Measurements from ENCODE around the gene KL.

KL gene

GRCh38 chr13:33112766-33113165, 96.5 kb downstream of the KL start:
- no peak overlapping the region for H3K4me3 ChIP-seq (ENCODE audit: low read length in 2 of 2)
- H3K18ac ChIP-seq (ENCODE audit: low read length), result no peak overlapping the region
- H3K23ac ChIP-seq (ENCODE audit: low read depth, low read length, poor library complexity), result no peak overlapping the region
- H3K79me1 ChIP-seq (ENCODE audit: low read depth, low read length), result no peaks in the 10 kb centered on the region
- H4K91ac ChIP-seq (ENCODE audit: low read depth, low read length, poor library complexity), result no peak overlapping the region
- no peak overlapping the region for H3K4me2 ChIP-seq (ENCODE audit: insufficient read depth, low read length, poor library complexity, severe bottlenecking)
- H2BK120ac ChIP-seq (ENCODE audit: low read depth, low read length), result no peak overlapping the region
- no peak overlapping the region for H3K14ac ChIP-seq (ENCODE audit: low read length)
- no peak overlapping the region for H2AK5ac ChIP-seq (ENCODE audit: low read depth, low read length)
- H3K9me3 ChIP-seq (replicated peaks in 1 of 2; ENCODE audit: control insufficient read depth in 2 of 2, insufficient read depth in 1 of 2, low read depth in 1 of 2, low read length in 2 of 2), result no peaks in the 10 kb centered on the region
- H3K4me1 ChIP-seq (ENCODE audit: control insufficient read depth in 2 of 2, insufficient read depth in 1 of 2, low read depth in 1 of 2, low read length in 2 of 2), result no peaks in the 10 kb centered on the region
- DNase-seq (ENCODE audit: low spot score), result no peak
- no peak overlapping the region for H3K4ac ChIP-seq (ENCODE audit: low read length)
- H3K27me3 ChIP-seq (ENCODE audit: control insufficient read depth in 3 of 3, insufficient read depth in 3 of 3, low read depth in 1 of 3, low read length in 3 of 3), result no peaks in the 10 kb centered on the region
- H2AFZ ChIP-seq (ENCODE audit: low read length), result no peak overlapping the region
- no peak overlapping the region for H4K8ac ChIP-seq (ENCODE audit: low read depth, low read length)
- H3K27ac ChIP-seq (replicated peaks; ENCODE audit: low read length), result no peak overlapping the region
- H2BK12ac ChIP-seq (ENCODE audit: low read length), result no peak overlapping the region
- no peak overlapping the region for H2BK15ac ChIP-seq (ENCODE audit: low read length)
- H2BK5ac ChIP-seq (ENCODE audit: low read length), result no peak overlapping the region
- H3K9ac ChIP-seq (ENCODE audit: low read depth, low read length, poor library complexity), result no peak overlapping the region
- WGBS, 2 donors (ENCODE audit: extremely low coverage in 2 of 2, insufficient read length in 2 of 2, insufficient replicate concordance in 1 of 2), result no CpG with 5 or more reads among the region's 12 CpGs
- H3K36me3 ChIP-seq (replicated peaks in 1 of 2; ENCODE audit: control insufficient read depth in 2 of 2, insufficient read depth in 2 of 2, low read length in 2 of 2), result no peaks in the 10 kb centered on the region

DNA sequence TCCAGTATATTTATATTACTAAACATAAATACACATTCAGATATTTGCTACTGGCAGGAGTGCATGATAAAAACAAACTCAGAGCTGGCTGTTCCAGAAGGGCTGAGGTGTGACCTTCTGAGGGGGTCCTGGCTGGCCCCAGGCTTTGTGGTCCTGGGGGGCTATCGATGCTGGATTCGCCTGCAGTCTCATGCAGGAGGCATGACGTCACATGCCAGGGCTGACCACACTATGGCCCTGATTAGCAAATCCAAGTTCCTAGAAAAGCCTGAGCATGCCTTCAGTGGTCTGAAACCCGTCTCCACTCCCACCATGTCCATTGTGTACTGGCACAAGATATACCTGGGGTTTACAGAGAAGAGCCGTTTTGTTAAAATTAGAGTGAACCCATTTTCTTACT, 97.9 kb downstream of the KL start:
- no peak overlapping the region for H4K8ac ChIP-seq (ENCODE audit: low read depth, low read length)
- H2BK12ac ChIP-seq (ENCODE audit: low read length), result no peak overlapping the region
- H3K27ac ChIP-seq (replicated peaks; ENCODE audit: low read length), result no peak overlapping the region
- H3K4me3 ChIP-seq (ENCODE audit: low read length in 2 of 2), result no peak overlapping the region
- H3K4ac ChIP-seq (ENCODE audit: low read length), result no peak overlapping the region
- no peak overlapping the region for H3K9ac ChIP-seq (ENCODE audit: low read depth, low read length, poor library complexity)
- no peaks in the 10 kb centered on the region for H3K79me1 ChIP-seq (ENCODE audit: low read depth, low read length)
- H3K4me2 ChIP-seq (ENCODE audit: insufficient read depth, low read length, poor library complexity, severe bottlenecking), result no peak overlapping the region
- H2BK120ac ChIP-seq (ENCODE audit: low read depth, low read length), result no peak overlapping the region
- H3K9me3 ChIP-seq (replicated peaks in 1 of 2; ENCODE audit: control insufficient read depth in 2 of 2, insufficient read depth in 1 of 2, low read depth in 1 of 2, low read length in 2 of 2), result no peaks in the 10 kb centered on the region
- no peak for DNase-seq (ENCODE audit: low spot score)
- no peaks in the 10 kb centered on the region for H3K4me1 ChIP-seq (ENCODE audit: control insufficient read depth in 2 of 2, insufficient read depth in 1 of 2, low read depth in 1 of 2, low read length in 2 of 2)
- no CpG with 5 or more reads among the region's 5 CpGs for WGBS, 2 donors (ENCODE audit: extremely low coverage in 2 of 2, insufficient read length in 2 of 2, insufficient replicate concordance in 1 of 2)
- no peaks in the 10 kb centered on the region for H3K36me3 ChIP-seq (replicated peaks in 1 of 2; ENCODE audit: control insufficient read depth in 2 of 2, insufficient read depth in 2 of 2, low read length in 2 of 2)
- no peak overlapping the region for H4K91ac ChIP-seq (ENCODE audit: low read depth, low read length, poor library complexity)
- H2AFZ ChIP-seq (ENCODE audit: low read length), result no peak overlapping the region
- H2BK15ac ChIP-seq (ENCODE audit: low read length), result no peak overlapping the region
- no peak overlapping the region for H2AK5ac ChIP-seq (ENCODE audit: low read depth, low read length)
- no peak overlapping the region for H2BK5ac ChIP-seq (ENCODE audit: low read length)
- H3K27me3 ChIP-seq (ENCODE audit: control insufficient read depth in 3 of 3, insufficient read depth in 3 of 3, low read depth in 1 of 3, low read length in 3 of 3), result no peaks in the 10 kb centered on the region
- H3K14ac ChIP-seq (ENCODE audit: low read length), result no peak overlapping the region
- H3K18ac ChIP-seq (ENCODE audit: low read length), result no peak overlapping the region
- H3K23ac ChIP-seq (ENCODE audit: low read depth, low read length, poor library complexity), result no peak overlapping the region

GRCh38 chr13:33115274-33115673, 99.1 kb downstream of the KL start:
- no CpG with 5 or more reads among the region's 2 CpGs for WGBS, 2 donors (ENCODE audit: extremely low coverage in 2 of 2, insufficient read length in 2 of 2, insufficient replicate concordance in 1 of 2)
- no peaks in the 10 kb centered on the region for H3K79me1 ChIP-seq (ENCODE audit: low read depth, low read length)

More at GRCh38 chr13:33115274-33115673, 99.1 kb downstream of the KL start:
- Histone ChIP-seq H3K9ac (ENCODE audit: low read depth, low read length, poor library complexity) (no peak overlapping the region), H3K27me3 (ENCODE audit: control insufficient read depth in 3 of 3, insufficient read depth in 3 of 3, low read depth in 1 of 3, low read length in 3 of 3) (no peaks in the 10 kb centered on the region), H2BK5ac (ENCODE audit: low read length) (no peak overlapping the region), H3K4me3 (ENCODE audit: low read length in 2 of 2) (no peak overlapping the region), H3K4me1 (ENCODE audit: control insufficient read depth in 2 of 2, insufficient read depth in 1 of 2, low read depth in 1 of 2, low read length in 2 of 2) (no peaks in the 10 kb centered on the region), H2AK5ac (ENCODE audit: low read depth, low read length) (no peak overlapping the region), H3K36me3 (replicated peaks in 1 of 2; ENCODE audit: control insufficient read depth in 2 of 2, insufficient read depth in 2 of 2, low read length in 2 of 2) (no peaks in the 10 kb centered on the region), H3K27ac (replicated peaks; ENCODE audit: low read length) (no peak overlapping the region), H3K23ac (ENCODE audit: low read depth, low read length, poor library complexity) (no peak overlapping the region), H3K18ac (ENCODE audit: low read length) (no peak overlapping the region), H3K9me3 (replicated peaks in 1 of 2; ENCODE audit: control insufficient read depth in 2 of 2, insufficient read depth in 1 of 2, low read depth in 1 of 2, low read length in 2 of 2) (no peaks in the 10 kb centered on the region), H4K8ac (ENCODE audit: low read depth, low read length) (no peak overlapping the region), H2BK120ac (ENCODE audit: low read depth, low read length) (no peak overlapping the region), H3K14ac (ENCODE audit: low read length) (no peak overlapping the region), H2AFZ (ENCODE audit: low read length) (no peak overlapping the region), H2BK12ac (ENCODE audit: low read length) (no peak overlapping the region), H3K4ac (ENCODE audit: low read length) (no peak overlapping the region), H3K4me2 (ENCODE audit: insufficient read depth, low read length, poor library complexity, severe bottlenecking) (no peak overlapping the region), H4K91ac (ENCODE audit: low read depth, low read length, poor library complexity) (no peak overlapping the region), H2BK15ac (ENCODE audit: low read length) (no peak overlapping the region)
- DNase-seq (ENCODE audit: low spot score), result no peak
